HepG2 (cell line): ENCODE results near the gene ARHGEF10L. TPM values are rescaled to one million over a fixed set of nuclear protein-coding genes. Genes with fewer than 3 reads are reported as not detected.

Experiments
- AKAP8 ChIP-seq: sonication (generic); formaldehyde crosslinking; IDR thresholded peaks from 2 replicates; pipeline ENCODE4 v1.5.1; 2020; ENCODE audit warnings: mild to moderate bottlenecking, missing genetic modification reagents
- ATF5 ChIP-seq: sonication (generic); formaldehyde crosslinking; IDR thresholded peaks from 2 replicates; pipeline ENCODE4 v1.4.0; 2020; ENCODE audit warnings: mild to moderate bottlenecking, low read depth, missing genetic modification reagents
- ATM ChIP-seq: fragments of 450-650 bp; IDR thresholded peaks from 2 replicates; pipeline ENCODE4 v1.7.1; 2017; ENCODE audit warnings: mild to moderate bottlenecking, borderline replicate concordance
- FOXK2 ChIP-seq: fragments of 450-650 bp; IDR thresholded peaks from 2 replicates; pipeline ENCODE4 v1.6.1; 2016
- GMEB2 ChIP-seq: IDR thresholded peaks from 2 replicates; pipeline ENCODE4 v1.6.1; 2016; ENCODE audit warnings: missing biosample characterization, missing genetic modification reagents, low read depth
- HOXD1 ChIP-seq: sonication (generic); formaldehyde crosslinking; IDR thresholded peaks from 2 replicates; pipeline ENCODE4 v1.5.0; 2020; ENCODE audit warnings: missing genetic modification reagents
- KLF15 ChIP-seq: sonication (generic); formaldehyde crosslinking; IDR thresholded peaks from 2 replicates; pipeline ENCODE4 v1.8.1; 2023; ENCODE audit warnings: borderline replicate concordance, mild to moderate bottlenecking, inconsistent platforms, missing genetic modification reagents, mixed read lengths
- PAWR ChIP-seq: sonication (generic); formaldehyde crosslinking; IDR thresholded peaks from 2 replicates; pipeline ENCODE4 v1.4.0; 2020; ENCODE audit warnings: missing genetic modification reagents, mild to moderate bottlenecking, borderline replicate concordance
- PREB ChIP-seq: sonication (generic); formaldehyde crosslinking; IDR thresholded peaks from 2 replicates; pipeline ENCODE4 v1.4.0; 2020; ENCODE audit warnings: missing genetic modification reagents
- PRMT3 ChIP-seq: sonication (generic); formaldehyde crosslinking; IDR thresholded peaks from 2 replicates; pipeline ENCODE4 v1.8.1; 2022; ENCODE audit warnings: low read depth, mild to moderate bottlenecking, moderate library complexity, missing genetic modification reagents, borderline replicate concordance
- RBFOX2 ChIP-seq: fragments of 200-400 bp; formaldehyde crosslinking; IDR thresholded peaks from 2 replicates; pipeline ENCODE4 v1.6.1; 2017; ENCODE audit warnings: low read depth, mild to moderate bottlenecking, low read length
- RFXANK ChIP-seq: IDR thresholded peaks from 2 replicates; pipeline ENCODE4 v1.6.1; 2016
- SETDB1 ChIP-seq: sonication (generic); formaldehyde crosslinking; IDR thresholded peaks from 2 replicates; pipeline ENCODE4 v1.5.1; 2020; ENCODE audit warnings: missing genetic modification reagents, mild to moderate bottlenecking, borderline replicate concordance
- TARDBP ChIP-seq: sonication (generic); formaldehyde crosslinking; IDR thresholded peaks from 2 replicates; pipeline ENCODE4 v1.8.0; 2022; ENCODE audit warnings: mild to moderate bottlenecking, missing genetic modification reagents
- TFDP2 ChIP-seq: sonication (generic); formaldehyde crosslinking; IDR thresholded peaks from 2 replicates; pipeline ENCODE4 v1.4.0; 2020; ENCODE audit warnings: missing genetic modification reagents
- ZBTB33 ChIP-seq: sonication (generic); formaldehyde crosslinking; IDR thresholded peaks from 2 replicates; pipeline ENCODE4 v1.4.0; 2020; ENCODE audit warnings: missing genetic modification reagents
- ZC3H13 ChIP-seq: sonication (generic); formaldehyde crosslinking; IDR thresholded peaks from 2 replicates; pipeline ENCODE4 v1.8.1; 2023; ENCODE audit warnings: mild to moderate bottlenecking, missing genetic modification reagents, moderate library complexity
- ZNF484 ChIP-seq: sonication (generic); formaldehyde crosslinking; IDR thresholded peaks from 2 replicates; pipeline ENCODE4 v1.5.1; 2020; ENCODE audit warnings: mild to moderate bottlenecking, low read depth, missing genetic modification reagents, borderline replicate concordance
- ZNF546 ChIP-seq: sonication (generic); formaldehyde crosslinking; conservative IDR thresholded peaks from 2 replicates; pipeline ENCODE4 v1.8.1; 2023; ENCODE audit warnings: mild to moderate bottlenecking, missing genetic modification reagents
- ZNF639 ChIP-seq: conservative IDR thresholded peaks from 2 replicates; pipeline ENCODE4 v1.6.1; 2018; ENCODE audit warnings: missing genetic modification reagents
- ZNF766 ChIP-seq: sonication (generic); formaldehyde crosslinking; IDR thresholded peaks from 2 replicates; pipeline ENCODE4 v1.5.0; 2020; ENCODE audit warnings: missing genetic modification reagents, borderline replicate concordance
- ZNF775 ChIP-seq: sonication (generic); formaldehyde crosslinking; IDR thresholded peaks from 2 replicates; pipeline ENCODE4 v1.4.0; 2020; ENCODE audit warnings: missing genetic modification reagents, mild to moderate bottlenecking, moderate library complexity, borderline replicate concordance
- polyA plus RNA-seq, 8 experiments: library from polyadenylated mRNA; depleted of rRNA in 3 of 8; stranded (reverse) in 7 of 8; unstranded in 1 of 8; fragments of >200 nt; fragmentation: Illumina TruSeq in 4 of 8; extraction: Trizol in 4 of 8; gene quantifications; 2 replicates each; pipeline versions ENCODE4 v1.2.1 to v1.2.3, GENCODE V29; 2011 to 2016; ENCODE audit warnings: low read depth in 4 of 8, missing spikeins in 1 of 8, mixed read lengths in 1 of 8; ENCODE audit not compliant: insufficient read depth in 1 of 8
- total RNA-seq, 5 experiments: library from RNA; depleted of rRNA; stranded (reverse); fragments of >200 nt; fragmentation: Illumina TruSeq; extraction: Trizol; gene quantifications; 2 replicates each; pipeline ENCODE4 v1.2.3, GENCODE V29; 2016; ENCODE audit warnings: low read depth in 1 of 5

Gene ARHGEF10L
- total and polyA plus RNA-seq, 2 of the 13 experiments (the other 11 are each of a cell fraction or from before 2014, with no cell fraction given) = 46.5 to 78.3 TPM

- TF ChIP-seq ZBTB33 (no peak), AKAP8 (CRISPR knock-in tag) (no peak), ZNF546 (CRISPR knock-in tag) (no peak), TARDBP (no peak; the same call in 1 of the 2 replicates), RBFOX2 (no peak), PREB (CRISPR knock-in tag) (no peak), ZNF639 (CRISPR knock-in tag) (no peak), ZC3H13 (CRISPR knock-in tag) (no peak), ZNF484 (CRISPR knock-in tag) (no peak), HOXD1 (no peak), ATM (no peak), PAWR (CRISPR knock-in tag) (no peak), FOXK2 (no peak), SETDB1 (CRISPR knock-in tag) (no peak), PRMT3 (CRISPR knock-in tag) (no peak), RFXANK (CRISPR knock-in tag) (no peak), ZNF766 (CRISPR knock-in tag) (no peak), GMEB2 (no peak), ZNF775 (0 out of 2 replicates have a peak, but pooled peaks have one; percentile 38), ATF5 (CRISPR knock-in tag) (no peak), TFDP2 (CRISPR knock-in tag) (no peak), KLF15 (CRISPR knock-in tag) (no peak)
Measured at GRCh38 chr1:17564458-17565393, 25.2 kb downstream of the ARHGEF10L start (continued).
